Cardiac atrium fibroblast (primary cell): Measurements from ENCODE around the gene ZNF674. TPM values are rescaled to one million over a fixed set of nuclear protein-coding genes. Genes with fewer than 3 reads are reported as not detected.

Experiments
- total RNA-seq: library from RNA; depleted of rRNA; stranded (reverse); fragments of >200 nt; gene quantifications from 2 replicates; pipeline ENCODE4 v1.2.3, GENCODE V29; 2015

Gene ZNF674
- 1.8 and 2.0 TPM in 2 replicates for total RNA-seq

GRCh38 chrX:46545111-46546005 lies at the start of gene ZNF674:
ZNF674 (minus strand) TSS chrX:46545421; CDS start chrX:46542087, 3,334 bp downstream.

GRCh38 chrX:46573331-46573891 lies 28.2 kb upstream of the ZNF674 start, which contains the start of gene CHST7:
CHST7 (plus strand) TSS chrX:46573765; CDS start chrX:46573932, 167 bp downstream.

Other genes with a start within 250 kb of the ZNF674 start
- gene CHST7, start 28.3 kb upstream of the ZNF674 start, total RNA-seq: 28.7 and 38.2 TPM in 2 replicates
- 11.9 and 16.8 TPM in 2 replicates for gene SLC9A7, start 213.7 kb upstream of the ZNF674 start, total RNA-seq